Occipital lobe (tissue), 2 donors: ENCODE measurements around the gene GPR142. TPM values are rescaled to one million over a fixed set of nuclear protein-coding genes. Genes with fewer than 3 reads are reported as not detected.
"Not testable (repeated sequence)": the region's sequence is repeated elsewhere in the genome, so short reads cannot be mapped to it uniquely, and the experiment has no call there.

Source experiments
- DNase-seq: peaks from one replicate; lab custom pipeline; 2025; lab: John Stamatoyannopoulos, UW
- total RNA-seq: library from RNA; depleted of rRNA; stranded (reverse); fragments of >200 nt; gene quantifications from one replicate; pipeline ENCODE4 v1.2.3, GENCODE V29; 2014

Gene GPR142
- total RNA-seq, 1 donor from 2014 or later, result not detected

GRCh38 chr17:74393346-74393942, 26.1 kb downstream of the GPR142 start:
- peak; percentile 13 for DNase-seq

DNA sequence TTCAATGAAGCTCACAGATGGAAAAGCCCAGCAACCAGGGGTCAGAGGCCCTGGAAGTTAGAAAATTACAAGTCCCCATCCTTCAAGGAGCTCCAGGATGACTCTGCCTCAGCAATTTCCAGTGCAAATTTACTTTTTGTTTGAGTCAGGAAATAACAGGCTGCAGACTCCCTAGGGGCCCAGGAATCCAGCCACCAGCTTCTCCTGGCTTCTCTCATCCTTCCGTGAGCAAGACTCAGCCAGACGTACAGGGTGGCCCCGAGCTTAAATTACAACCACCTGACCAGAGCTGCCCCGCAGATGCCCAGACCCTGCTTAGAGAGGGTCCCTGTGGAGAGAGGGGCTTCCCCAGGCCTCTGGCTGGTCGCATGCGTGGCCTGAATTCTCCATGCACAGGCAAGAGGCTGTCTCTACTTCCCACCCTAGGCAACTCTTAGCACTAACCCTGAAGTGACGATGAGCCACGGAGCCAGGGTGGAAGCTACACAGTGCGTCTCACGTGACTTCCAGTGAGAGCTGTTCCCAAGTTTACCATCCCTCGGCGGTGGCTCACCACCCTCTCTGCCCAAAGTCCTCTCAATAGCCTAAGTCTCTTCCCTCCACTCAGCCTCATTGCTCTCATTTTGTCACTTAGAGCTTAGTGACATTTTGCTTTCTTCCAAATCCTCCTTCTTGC, 27.1 kb downstream of the GPR142 start:
- DNase-seq, result no peak

DNA sequence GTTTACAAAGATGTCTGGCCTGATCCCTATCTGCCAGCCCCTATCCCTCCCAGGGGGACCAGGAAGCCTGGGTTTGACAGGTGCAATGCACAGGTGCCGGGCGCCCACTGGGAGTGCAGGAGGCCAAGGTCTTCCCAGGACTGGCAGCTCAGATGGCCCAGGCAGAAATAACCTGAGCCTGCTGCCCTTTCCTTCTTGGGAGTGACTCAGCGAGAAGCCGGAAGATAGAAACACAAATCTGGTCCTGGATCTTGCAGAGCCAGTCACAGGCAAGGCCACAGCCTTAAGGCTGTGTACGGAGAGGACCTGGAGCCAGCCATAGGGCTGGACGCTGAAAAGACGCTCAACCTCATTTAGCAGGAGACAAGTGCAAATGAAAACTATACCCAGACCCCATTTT, 27.7 kb downstream of the GPR142 start:
- no peak for DNase-seq

DNA sequence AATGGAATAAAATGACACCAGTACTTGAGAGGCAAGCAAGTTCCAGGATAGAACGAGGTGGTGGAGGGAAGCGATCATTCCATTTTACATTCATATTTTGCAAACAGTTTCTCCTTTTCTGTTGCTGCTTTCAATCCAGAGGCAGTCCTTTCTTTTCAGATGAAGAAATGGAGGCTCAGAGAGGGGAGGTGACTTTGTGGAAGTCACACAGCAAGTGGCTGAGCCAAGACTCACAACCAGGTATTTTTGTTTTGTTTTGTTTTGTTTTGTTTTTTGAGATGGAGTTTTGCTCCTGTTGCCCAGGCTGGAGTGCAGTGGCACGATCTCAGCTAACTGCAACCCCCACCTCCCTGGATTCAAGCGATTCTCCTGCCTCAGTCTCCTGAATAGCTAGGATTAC, 29.3 kb downstream of the GPR142 start:
- DNase-seq, result no peak

- DNase-seq, result no peak
These were observed 34.7 kb downstream of the GPR142 start for GRCh38 chr17:74402048-74402447.

DNA sequence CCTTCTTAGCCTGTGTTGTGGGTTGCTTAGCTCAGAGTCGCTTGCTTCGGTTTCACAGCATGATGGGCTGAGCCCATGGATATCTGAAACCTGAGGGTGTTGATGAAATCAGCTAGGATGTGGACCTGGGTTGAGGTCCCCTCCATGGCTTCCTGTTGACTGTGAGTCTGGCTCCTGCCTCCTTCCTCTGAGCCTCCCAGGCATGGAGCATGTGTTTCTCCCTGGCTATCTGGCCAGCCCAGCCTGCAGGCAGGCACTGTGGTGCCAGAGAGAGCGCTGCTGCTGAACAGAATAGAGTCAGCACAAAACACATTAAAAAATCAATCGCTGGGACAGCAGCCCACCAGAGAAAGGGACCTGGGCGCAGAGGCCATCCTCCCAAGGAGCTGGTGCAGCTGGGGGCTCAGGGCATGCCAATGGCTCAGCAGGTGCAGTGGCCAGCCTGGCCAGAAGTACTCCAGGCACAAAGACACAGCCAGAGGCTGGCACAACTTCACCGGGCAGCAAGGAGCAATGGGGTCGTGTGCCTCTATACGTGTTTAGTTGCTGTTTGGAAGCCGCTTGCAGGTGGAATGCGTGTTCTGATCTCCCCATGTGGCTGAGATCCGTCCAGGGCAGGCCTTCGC, 36.3 kb downstream of the GPR142 start:
- DNase-seq, result no peak

GRCh38 chr17:74404218-74404617, 36.9 kb downstream of the GPR142 start:
- no peak for DNase-seq

DNA sequence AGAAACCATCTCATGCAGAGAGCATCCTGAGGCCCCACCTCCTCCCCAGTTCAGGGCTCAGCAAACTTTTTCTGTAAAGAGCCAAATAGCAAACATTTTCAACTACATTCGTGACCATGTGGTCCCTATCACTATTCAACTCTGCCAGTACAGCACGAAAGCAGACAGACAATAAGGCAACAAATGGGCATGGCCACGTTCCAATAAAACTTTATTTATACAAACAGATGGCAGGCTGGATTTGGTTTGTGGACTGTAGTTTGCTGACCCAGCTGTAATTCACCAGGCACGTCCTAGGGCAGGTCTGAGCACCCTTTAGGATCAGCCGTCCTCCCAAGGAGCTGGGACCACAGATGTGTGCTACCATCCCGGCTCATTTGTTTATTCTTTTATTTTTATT, 37.5 kb downstream of the GPR142 start:
- no peak for DNase-seq

DNA sequence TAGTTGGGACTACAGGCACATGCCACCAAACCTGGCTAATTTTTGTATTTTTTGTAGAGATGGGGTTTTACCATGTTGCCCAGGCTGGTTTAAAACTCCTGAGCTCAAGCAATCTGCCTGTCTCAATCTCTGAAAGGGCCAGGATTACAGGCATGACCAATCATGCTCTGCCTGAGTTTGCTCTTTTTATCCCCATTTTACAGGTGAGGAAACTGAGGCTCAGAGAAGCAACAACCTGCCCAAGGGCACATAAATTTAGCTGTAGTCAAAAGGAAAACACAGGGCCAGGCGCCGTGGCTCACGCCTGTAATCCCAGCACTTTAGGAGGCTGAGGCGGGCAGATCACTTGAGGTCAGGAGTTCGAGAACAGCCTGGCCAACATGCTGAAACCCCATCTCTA, 38.0 kb downstream of the GPR142 start:
- not testable (repeated sequence) for DNase-seq

DNA sequence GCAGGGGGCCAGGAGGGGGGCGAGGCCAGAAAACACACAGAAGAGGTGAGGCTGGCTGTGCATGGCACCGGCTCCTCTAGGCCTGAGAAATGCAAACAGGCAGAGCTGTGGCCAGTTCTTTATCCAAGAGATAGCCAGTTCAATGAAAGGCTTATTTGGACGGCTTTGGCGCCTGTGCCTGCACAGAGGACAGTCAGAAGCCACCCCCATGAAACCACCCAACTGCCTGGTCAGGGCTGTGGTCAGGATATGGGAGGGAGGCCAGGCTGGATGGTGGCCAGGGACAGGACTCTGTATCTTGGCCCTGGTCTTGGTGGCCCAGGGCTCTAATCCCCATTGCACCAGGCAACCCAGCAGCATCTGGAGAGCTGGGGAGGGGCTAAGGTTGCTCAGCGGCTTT, 40.1 kb downstream of the GPR142 start:
- no peak for DNase-seq

DNA sequence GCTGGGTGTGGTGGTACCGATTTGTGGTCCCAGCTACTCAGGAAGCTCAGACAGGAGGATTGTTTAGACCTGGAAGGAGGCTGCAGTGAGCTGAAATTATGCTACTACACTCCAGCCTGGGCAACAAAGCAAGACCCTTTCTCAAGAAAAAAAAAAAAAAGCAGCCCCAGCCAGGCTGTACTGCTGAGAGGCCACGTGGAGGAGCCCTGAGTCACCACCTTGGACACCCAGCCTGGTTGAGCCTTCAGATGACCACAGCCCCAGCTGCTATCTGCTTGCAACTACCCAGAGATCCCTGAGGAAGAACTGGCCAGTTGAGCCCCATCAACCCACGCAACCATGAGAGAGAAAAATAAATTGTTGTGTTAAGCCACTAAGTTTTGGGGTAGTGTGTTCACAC, 41.0 kb downstream of the GPR142 start:
- no peak for DNase-seq

DNA sequence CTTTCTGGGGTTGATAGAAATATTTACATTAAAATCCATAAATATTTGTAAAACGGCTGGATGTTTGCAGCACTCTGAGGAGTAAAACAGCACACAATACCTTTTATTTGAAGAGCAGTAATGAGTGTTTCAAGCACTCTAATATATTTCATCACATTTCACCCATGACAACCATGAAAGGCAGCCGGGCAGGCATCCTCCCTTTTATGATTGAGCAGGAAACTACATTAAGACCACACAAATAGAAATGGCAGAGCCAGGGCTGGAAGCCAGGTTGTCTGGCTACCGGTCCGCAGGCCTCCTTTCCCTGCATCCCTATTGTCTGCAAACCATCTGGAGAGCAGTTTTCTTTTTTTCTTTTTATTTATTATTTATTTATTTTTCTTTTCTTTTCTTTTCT, 41.5 kb downstream of the GPR142 start:
- DNase-seq, result no peak

- DNase-seq, result no peak
These were observed 42.7 kb downstream of the GPR142 start for GRCh38 chr17:74410001-74410443.

DNA sequence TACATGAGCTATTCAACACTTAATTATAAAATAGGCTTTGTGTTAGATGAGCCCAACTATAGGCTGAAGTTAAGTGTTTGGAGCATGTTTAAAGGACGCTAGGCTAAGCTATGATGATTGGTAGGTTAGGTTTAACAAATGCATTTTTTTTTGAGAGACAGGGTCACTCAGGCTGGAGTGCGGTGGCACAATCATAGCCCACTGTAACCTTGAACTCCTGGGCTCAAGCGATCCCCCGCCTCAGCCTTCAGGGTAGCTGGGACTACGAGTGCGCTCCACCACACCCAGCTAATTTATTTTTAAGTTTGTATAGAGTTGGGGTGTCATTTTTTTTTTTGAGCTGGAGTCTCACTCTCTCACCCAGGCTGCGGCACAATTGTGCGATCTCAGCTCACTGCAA, 45.3 kb downstream of the GPR142 start:
- no peak for DNase-seq

- DNase-seq, result no peak
These were observed 46.2 kb downstream of the GPR142 start for GRCh38 chr17:74413491-74413890.

DNA sequence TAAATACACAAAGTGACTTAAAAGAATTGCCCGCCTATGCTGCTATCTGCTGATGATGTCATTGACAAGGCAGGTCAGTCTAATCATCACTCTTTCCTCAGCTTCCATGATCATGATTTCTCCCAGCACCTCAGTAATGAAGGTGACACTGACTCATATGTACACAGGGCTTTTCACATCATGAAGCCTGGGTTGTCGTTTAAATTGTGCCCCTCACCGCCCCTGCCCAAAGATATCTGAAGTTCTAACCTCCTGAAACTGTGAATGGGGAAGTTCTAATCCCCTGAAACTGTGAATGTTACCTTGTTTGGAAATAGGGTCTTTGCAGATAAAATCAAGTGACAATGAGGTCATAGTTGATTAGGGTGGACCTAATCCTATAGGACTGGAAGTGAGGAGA, 47.2 kb downstream of the GPR142 start:
- DNase-seq, result no peak

DNA sequence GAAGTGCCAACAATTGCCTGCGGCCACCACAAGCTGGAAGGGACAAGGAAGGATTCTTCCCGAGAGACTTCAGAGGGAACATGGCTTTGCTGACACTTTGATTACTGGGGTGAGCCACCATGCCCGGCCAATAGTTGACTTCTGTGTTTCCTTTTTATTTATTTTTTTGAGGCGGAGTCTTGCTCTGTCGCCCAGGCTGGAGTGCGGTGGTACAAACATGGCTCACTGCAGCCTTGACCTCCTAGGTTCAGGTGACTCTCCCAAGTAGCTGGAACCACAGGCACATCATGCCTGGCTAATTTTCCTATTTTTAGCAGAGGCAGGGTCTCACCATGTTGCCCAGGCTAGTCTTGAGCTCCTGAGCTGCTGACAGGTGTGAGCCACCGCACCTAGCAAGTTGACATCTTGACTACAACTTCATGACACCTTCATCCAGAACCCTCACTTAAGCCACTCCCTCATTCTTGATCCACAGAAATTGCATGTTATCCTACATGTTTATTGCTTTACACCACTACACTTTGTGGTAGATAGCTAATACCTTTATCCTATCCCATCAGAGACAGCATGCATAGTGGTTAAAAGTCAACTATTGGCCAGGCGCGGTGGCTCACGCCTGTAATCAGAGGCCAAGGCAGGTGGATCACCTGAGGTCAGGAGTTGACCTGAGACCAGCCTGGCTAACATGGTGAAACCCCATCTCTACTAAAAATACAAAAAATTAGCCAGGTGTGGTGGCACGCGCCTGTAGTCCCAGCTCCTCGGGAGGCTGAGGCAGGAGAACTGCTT, 48.5 kb downstream of the GPR142 start:
- DNase-seq, result no peak

GRCh38 chr17:74417178-74418045, 50.1 kb downstream of the GPR142 start:
- no peak for DNase-seq

- no peak for DNase-seq
These were observed 52.7 kb downstream of the GPR142 start for GRCh38 chr17:74419928-74420411.
